GM12873 (cell line): ENCODE measurements around the gene ZNF174.

Experiments
- TF ChIP-seq, protein P1 (sequence below): IDR thresholded peaks from 2 replicates; pipeline ENCODE4 v1.5.1; 2012; ENCODE audit warnings: low read depth, mild to moderate bottlenecking, moderate library complexity, low read length, control low read depth; ENCODE audit not compliant: insufficient read depth; ENCODE audit errors: missing control alignments

Gene ZNF174

DNA sequence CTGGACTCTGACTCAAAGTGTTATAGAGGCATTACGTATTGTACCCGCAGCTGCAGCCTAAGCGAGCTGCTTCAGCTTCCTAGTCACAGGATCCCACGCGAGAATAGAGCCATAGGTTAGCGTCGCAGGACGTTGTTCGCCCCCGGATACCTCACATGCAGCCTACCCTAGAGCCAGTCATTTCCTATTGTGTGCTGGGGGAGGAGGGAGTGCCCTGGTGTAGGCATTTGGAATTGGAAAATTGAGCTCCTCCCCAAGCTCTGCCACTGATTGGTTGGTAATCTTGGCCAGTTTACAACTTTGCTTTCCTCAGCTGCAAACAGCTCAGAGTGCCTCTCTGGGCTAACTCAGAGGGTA is 43.0 kb downstream of the ZNF174 start:
- TF ChIP-seq, protein P1, sequence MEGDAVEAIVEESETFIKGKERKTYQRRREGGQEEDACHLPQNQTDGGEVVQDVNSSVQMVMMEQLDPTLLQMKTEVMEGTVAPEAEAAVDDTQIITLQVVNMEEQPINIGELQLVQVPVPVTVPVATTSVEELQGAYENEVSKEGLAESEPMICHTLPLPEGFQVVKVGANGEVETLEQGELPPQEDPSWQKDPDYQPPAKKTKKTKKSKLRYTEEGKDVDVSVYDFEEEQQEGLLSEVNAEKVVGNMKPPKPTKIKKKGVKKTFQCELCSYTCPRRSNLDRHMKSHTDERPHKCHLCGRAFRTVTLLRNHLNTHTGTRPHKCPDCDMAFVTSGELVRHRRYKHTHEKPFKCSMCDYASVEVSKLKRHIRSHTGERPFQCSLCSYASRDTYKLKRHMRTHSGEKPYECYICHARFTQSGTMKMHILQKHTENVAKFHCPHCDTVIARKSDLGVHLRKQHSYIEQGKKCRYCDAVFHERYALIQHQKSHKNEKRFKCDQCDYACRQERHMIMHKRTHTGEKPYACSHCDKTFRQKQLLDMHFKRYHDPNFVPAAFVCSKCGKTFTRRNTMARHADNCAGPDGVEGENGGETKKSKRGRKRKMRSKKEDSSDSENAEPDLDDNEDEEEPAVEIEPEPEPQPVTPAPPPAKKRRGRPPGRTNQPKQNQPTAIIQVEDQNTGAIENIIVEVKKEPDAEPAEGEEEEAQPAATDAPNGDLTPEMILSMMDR, result no peak

DNA sequence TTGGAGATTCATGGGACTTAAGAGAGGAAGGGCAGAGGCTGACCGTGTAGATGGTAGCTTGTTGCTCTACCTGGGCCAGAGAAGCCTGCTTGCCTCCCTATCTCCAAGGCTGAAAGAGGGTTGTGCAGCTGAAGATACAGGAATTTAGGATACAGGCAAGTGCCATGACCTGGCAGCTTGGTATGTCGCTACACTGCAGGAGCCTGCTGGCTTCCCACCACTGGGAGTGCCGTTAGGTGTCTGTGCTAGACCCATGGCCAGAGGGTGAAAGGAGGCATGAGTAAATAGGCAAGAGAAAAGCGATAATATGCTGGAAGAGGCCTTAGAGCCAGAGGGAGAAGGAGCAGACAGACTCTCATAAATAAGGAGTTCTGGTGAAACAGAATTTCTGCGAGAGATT is 53.1 kb downstream of the ZNF174 start:
- TF ChIP-seq, protein P1, result no peak

DNA sequence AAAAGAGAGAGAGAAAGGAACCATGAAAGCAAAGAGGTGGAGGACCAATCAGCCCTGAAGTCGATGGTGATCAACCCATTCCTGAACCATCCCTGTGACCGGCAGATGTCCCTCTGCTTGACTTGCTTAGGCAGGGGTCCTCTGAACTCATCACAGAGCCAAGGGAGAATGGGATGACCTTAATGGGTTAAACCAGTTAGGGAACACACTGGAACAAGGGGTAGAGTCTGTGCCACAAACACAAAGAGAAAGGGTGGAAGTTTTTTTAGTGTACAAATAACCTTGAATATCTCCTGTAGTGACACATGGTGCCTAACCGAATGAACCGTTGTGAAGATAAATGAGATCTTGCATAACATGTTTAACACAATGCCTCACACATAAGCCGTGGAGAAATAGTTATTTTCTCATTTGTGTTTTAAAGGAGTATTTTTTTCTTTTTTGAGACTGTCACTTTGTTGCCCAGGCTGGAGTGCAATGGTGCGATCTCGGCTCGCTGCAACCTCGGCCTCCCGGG is 53.7 kb downstream of the ZNF174 start:
- TF ChIP-seq, protein P1, result no peak

DNA sequence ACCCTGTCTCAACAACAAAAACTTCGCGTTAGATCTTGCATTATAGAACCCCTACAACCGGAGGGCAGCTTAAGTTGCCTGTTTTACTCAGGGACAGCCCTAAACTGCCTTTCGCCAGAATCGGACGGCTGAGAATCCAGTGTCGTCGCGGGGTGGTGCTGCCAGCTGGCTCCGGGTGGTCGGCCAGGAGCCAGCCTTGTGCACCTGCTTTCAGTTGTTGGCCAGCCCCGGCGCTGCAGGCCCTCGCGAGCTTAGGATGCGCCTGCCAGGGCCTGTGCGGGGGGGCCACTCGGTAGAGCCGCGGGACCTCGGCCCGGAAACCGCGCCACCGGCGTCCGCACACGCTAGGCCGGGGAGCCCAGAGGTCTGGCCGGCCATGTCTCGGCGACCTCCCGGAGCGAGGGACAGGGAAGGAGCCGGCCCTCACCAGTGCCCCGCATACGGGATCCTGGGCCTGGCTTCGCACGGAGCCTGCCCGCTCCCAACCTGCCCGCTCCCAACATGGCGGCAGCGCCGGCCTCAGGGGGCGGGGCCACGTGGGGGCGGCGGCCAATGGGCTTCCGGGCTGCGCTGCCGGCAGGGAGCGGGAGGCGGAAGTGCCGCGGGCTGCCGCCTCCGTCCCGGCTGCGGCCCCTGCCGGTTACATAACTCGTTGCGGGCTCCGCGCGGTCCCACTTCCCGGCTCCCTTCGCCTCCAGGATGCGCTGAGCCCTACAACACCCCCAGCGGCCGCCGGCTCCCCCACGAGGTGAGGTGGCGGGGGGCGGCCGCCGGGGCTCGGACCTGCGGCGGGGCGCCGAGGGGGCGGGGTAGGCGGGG is 56.6 kb downstream of the ZNF174 start:
- TF ChIP-seq, protein P1, result peak; percentile 59

DNA sequence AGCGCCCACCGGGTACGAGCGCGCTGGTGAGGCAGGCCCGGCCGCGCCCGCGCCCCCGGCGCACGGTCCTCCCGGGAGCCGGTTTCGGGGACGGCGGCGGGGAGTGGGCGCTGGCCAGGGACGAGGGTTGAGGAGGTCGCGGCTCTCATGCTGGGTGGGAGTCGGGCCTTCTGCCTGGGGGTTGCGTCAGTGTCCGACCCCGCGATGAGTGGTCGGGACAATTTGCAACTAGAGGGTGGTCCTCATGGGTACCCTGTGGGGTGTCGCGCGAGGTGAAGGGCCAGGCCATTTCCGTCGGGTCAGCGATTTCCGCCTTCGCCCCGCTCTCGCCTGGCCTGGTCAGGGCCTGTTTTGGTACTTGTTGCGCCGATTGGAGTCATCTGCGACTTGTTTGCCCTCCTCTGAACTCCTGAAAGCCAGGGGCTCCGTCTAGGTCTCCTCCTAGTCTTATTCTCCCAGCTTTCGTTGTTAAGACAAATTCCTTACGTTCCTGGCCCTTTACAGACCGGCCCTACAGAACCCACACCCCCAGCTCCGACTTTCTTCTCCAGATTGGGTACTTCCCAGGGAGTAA is 57.4 kb downstream of the ZNF174 start:
- TF ChIP-seq, protein P1, result no peak

DNA sequence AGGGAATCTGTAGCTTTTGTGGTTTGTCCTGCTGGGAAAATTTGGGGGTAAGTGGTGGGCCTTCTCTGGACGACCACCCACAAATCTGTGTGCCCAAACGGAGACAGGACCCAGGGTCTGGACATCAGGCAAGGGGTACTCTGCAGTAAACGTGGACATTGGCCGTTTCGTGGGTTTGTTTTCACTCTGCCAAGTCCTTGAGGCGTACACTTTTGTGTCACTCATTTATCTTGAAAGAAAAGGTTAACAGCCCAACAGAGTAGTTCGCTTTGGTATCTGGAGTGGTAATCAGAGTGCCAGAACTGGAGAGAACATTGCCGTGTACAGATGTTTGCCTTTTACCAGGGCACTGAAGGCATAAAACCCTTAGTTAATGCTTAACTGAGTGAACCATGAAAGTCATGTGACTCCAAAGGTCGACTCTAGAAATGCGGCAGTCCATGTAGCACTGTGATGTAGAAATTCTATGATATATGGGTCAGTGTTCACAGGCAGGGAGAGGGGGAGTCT is 57.9 kb downstream of the ZNF174 start:
- TF ChIP-seq, protein P1, result no peak
